ENCODE results near the gene ETNK2. TPM values are rescaled to one million over a fixed set of nuclear protein-coding genes. Genes with fewer than 3 reads are reported as not detected.

Gene ETNK2
- total and polyA plus RNA-seq, 4 donors, result 24.5 to 119 (median 78.8) TPM

DNA sequence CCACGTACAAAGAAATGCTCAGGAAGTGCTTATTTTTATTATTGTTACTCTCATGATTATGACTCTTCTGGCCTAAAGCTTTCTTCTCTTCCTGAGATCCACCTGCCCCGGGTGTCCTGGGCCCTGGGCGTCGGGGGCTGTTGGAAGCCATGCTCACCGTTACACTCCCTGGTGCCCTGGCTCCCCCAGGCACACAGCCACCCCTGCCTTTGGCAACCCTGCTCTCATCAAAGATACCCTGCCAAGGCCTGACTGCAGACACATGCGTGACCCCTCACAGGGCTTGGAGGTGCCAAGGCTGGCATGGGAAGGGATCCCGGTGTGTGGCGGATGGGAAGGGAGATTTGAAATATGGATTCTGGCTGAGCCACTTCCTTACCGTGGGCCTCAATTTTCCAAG is 47.7 kb upstream of the ETNK2 start:
- H3K27ac ChIP-seq (ENCODE audit: low read depth in 1 of 2, low read length in 2 of 2), result no peak overlapping the region
- TF ChIP-seq EGR1 (IDR thresholded peaks at IDR 0.05; ENCODE audit: low read depth in 2 of 2), result no peak
- no peak for DNase-seq (ENCODE audit: low spot score)

DNA sequence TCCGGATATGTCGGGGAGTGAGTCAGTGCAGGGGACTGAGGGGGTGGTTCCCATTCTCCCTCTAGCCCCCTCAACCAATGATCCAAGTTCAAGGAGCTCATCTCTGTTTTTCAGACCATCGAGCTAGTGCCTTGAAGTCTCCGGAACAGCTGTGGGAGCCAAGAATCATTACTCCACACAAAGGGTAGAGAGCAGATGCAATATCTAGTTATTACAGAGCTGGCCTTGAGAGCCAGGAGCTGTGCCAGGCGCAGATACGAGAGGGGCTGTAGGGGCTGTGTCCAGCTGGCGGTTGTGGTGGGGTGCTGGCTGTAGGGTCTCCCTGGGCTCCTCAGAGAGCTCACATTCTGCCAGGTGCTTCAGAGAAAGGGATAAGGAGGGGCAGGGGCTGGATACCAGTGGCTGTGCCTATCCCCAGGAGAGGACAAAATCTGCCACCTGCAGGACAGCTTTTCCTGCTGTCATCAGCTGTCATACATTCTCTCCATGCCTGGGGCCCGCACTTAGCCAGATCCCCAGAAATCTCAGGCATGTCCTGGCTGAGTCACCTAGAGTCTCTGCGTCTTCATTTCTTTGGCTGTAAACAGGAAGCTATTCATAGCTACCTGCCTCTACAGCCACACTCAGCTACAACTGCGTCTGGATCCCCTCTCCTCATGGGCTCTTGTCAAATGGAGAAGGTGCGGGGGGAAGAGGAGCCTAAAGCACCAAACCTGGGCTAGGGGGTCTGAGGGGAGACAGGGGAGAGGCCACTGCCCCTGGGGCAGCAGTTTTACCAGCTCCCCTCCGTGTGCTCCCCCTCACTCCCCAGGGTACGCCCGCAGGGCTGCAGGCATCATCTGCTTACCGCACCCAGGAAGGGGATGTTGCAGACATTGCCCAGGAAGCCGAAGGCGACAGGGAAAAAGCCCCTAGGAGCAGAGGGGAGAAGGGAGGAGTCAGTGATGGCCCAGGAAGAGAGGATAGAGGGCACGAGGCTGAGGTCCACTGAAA is 46.8 kb upstream of the ETNK2 start:
- H3K27me3 ChIP-seq (ENCODE audit: control insufficient read depth in 4 of 4, insufficient read depth in 4 of 4, low read length in 3 of 4), result no peaks in the 10 kb centered on the region
- H3K27ac ChIP-seq (ENCODE audit: low read depth in 1 of 2, low read length in 2 of 2), result no peak overlapping the region
- no peak overlapping the region for H3K9ac ChIP-seq (ENCODE audit: low read depth in 1 of 2, low read length in 2 of 2)
- no peak overlapping the region for H3K4me3 ChIP-seq (ENCODE audit: low read depth in 1 of 3, low read length in 3 of 3)
- WGBS, result 83% methylated on average over 18 of the region's 18 CpGs
- peaks cover 0 to 2% (median 0%) of the 10 kb centered on the region in 4 donors for H3K36me3 ChIP-seq (ENCODE audit: control insufficient read depth in 4 of 4, insufficient read depth in 3 of 4, low read depth in 1 of 4, low read length in 3 of 4)
- no peaks in the 10 kb centered on the region for H3K9me3 ChIP-seq (ENCODE audit: control insufficient read depth in 4 of 4, low read length in 3 of 4)
- DNase-seq (ENCODE audit: low spot score), result no peak
- H3K4me1 ChIP-seq (ENCODE audit: control insufficient read depth in 4 of 4, insufficient read depth in 4 of 4, low read length in 3 of 4), result peaks cover 0 to 2% (median 0%) of the 10 kb centered on the region in 4 donors
- TF ChIP-seq HNF4G (IDR thresholded peaks at IDR 0.05) (no peak), GABPA (IDR thresholded peaks at IDR 0.05 in 1 of 2, conservative IDR thresholded peaks at IDR 0.05 in 1 of 2) (no peak), HNF4A (conservative IDR thresholded peaks at IDR 0.05) (no peak), TAF1 (conservative IDR thresholded peaks at IDR 0.05) (no peak), SP1 (IDR thresholded peaks at IDR 0.05) (no peak), EGR1 (IDR thresholded peaks at IDR 0.05; ENCODE audit: low read depth in 2 of 2) (no peak)
- TF ChIP-seq, protein P1, sequence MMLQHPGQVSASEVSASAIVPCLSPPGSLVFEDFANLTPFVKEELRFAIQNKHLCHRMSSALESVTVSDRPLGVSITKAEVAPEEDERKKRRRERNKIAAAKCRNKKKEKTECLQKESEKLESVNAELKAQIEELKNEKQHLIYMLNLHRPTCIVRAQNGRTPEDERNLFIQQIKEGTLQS (IDR thresholded peaks at IDR 0.05), result no peak
- TF ChIP-seq, protein P2, sequence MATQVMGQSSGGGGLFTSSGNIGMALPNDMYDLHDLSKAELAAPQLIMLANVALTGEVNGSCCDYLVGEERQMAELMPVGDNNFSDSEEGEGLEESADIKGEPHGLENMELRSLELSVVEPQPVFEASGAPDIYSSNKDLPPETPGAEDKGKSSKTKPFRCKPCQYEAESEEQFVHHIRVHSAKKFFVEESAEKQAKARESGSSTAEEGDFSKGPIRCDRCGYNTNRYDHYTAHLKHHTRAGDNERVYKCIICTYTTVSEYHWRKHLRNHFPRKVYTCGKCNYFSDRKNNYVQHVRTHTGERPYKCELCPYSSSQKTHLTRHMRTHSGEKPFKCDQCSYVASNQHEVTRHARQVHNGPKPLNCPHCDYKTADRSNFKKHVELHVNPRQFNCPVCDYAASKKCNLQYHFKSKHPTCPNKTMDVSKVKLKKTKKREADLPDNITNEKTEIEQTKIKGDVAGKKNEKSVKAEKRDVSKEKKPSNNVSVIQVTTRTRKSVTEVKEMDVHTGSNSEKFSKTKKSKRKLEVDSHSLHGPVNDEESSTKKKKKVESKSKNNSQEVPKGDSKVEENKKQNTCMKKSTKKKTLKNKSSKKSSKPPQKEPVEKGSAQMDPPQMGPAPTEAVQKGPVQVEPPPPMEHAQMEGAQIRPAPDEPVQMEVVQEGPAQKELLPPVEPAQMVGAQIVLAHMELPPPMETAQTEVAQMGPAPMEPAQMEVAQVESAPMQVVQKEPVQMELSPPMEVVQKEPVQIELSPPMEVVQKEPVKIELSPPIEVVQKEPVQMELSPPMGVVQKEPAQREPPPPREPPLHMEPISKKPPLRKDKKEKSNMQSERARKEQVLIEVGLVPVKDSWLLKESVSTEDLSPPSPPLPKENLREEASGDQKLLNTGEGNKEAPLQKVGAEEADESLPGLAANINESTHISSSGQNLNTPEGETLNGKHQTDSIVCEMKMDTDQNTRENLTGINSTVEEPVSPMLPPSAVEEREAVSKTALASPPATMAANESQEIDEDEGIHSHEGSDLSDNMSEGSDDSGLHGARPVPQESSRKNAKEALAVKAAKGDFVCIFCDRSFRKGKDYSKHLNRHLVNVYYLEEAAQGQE (IDR thresholded peaks at IDR 0.05), result no peak
- TF ChIP-seq, protein P3, sequence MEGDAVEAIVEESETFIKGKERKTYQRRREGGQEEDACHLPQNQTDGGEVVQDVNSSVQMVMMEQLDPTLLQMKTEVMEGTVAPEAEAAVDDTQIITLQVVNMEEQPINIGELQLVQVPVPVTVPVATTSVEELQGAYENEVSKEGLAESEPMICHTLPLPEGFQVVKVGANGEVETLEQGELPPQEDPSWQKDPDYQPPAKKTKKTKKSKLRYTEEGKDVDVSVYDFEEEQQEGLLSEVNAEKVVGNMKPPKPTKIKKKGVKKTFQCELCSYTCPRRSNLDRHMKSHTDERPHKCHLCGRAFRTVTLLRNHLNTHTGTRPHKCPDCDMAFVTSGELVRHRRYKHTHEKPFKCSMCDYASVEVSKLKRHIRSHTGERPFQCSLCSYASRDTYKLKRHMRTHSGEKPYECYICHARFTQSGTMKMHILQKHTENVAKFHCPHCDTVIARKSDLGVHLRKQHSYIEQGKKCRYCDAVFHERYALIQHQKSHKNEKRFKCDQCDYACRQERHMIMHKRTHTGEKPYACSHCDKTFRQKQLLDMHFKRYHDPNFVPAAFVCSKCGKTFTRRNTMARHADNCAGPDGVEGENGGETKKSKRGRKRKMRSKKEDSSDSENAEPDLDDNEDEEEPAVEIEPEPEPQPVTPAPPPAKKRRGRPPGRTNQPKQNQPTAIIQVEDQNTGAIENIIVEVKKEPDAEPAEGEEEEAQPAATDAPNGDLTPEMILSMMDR (IDR thresholded peaks at IDR 0.05; ENCODE audit: low read depth, low read length, missing input control), result no peak

More for the DNA sequence above, 47.7 kb upstream of the ETNK2 start:
- Histone ChIP-seq H3K27me3 (ENCODE audit: control insufficient read depth in 4 of 4, insufficient read depth in 4 of 4, low read length in 3 of 4) (no peaks in the 10 kb centered on the region), H3K36me3 (ENCODE audit: control insufficient read depth in 4 of 4, insufficient read depth in 3 of 4, low read depth in 1 of 4, low read length in 3 of 4) (peaks cover 0 to 2% (median 0%) of the 10 kb centered on the region in 4 donors), H3K9ac (ENCODE audit: low read depth in 1 of 2, low read length in 2 of 2) (no peak overlapping the region), H3K4me3 (ENCODE audit: low read depth in 1 of 3, low read length in 3 of 3) (no peak overlapping the region), H3K4me1 (ENCODE audit: control insufficient read depth in 4 of 4, insufficient read depth in 4 of 4, low read length in 3 of 4) (peaks cover 0 to 2% (median 0%) of the 10 kb centered on the region in 4 donors), H3K9me3 (ENCODE audit: control insufficient read depth in 4 of 4, low read length in 3 of 4) (no peaks in the 10 kb centered on the region)
- 82% methylated on average over 9 of the region's 9 CpGs for WGBS

DNA sequence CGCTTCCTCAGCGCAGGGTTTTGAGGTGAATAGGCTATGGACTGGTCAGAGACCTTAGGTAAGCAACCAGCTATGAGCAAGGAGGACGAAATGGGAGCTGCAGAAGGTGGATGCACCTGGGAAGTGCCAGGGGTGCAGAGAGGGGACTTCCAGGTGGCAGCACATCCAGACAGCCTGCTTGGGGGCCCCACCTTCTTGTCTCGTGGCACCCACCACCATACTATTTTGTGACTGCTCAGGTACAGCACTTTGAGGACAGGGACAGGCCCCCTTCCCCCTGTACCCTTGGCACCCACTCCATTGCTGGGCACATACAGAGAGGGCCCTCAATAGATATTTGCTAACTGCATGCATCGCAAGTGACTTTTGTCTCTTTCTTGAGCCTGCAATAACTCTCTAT is 45.2 kb upstream of the ETNK2 start:
- WGBS, result 82% methylated on average over 5 of the region's 5 CpGs
- Histone ChIP-seq H3K27me3 (ENCODE audit: control insufficient read depth in 4 of 4, insufficient read depth in 4 of 4, low read length in 3 of 4) (no peaks in the 10 kb centered on the region), H3K4me1 (ENCODE audit: control insufficient read depth in 4 of 4, insufficient read depth in 4 of 4, low read length in 3 of 4) (peaks cover 0 to 2% (median 0%) of the 10 kb centered on the region in 4 donors), H3K4me3 (ENCODE audit: low read depth in 1 of 3, low read length in 3 of 3) (no peak overlapping the region), H3K27ac (ENCODE audit: low read depth in 1 of 2, low read length in 2 of 2) (no peak overlapping the region), H3K9ac (ENCODE audit: low read depth in 1 of 2, low read length in 2 of 2) (no peak overlapping the region), H3K36me3 (ENCODE audit: control insufficient read depth in 4 of 4, insufficient read depth in 3 of 4, low read depth in 1 of 4, low read length in 3 of 4) (peaks cover 0 to 2% (median 0%) of the 10 kb centered on the region in 4 donors), H3K9me3 (ENCODE audit: control insufficient read depth in 4 of 4, low read length in 3 of 4) (no peaks in the 10 kb centered on the region)
- DNase-seq (ENCODE audit: low spot score), result no peak
- TF ChIP-seq SP1 (IDR thresholded peaks at IDR 0.05), result no peak
- no peak for TF ChIP-seq RXRA (IDR thresholded peaks at IDR 0.05)
- TF ChIP-seq NR2F2 (IDR thresholded peaks at IDR 0.05), result no peak
- TF ChIP-seq, protein P2 (IDR thresholded peaks at IDR 0.05), result no peak
- no peak for TF ChIP-seq EGR1 (IDR thresholded peaks at IDR 0.05; ENCODE audit: low read depth in 2 of 2)
- no peak for TF ChIP-seq HNF4A (conservative IDR thresholded peaks at IDR 0.05)
- TF ChIP-seq YY1 (IDR thresholded peaks at IDR 0.05), result no peak
- no peak for TF ChIP-seq GABPA (IDR thresholded peaks at IDR 0.05 in 1 of 2, conservative IDR thresholded peaks at IDR 0.05 in 1 of 2)
- no peak for TF ChIP-seq JUND (IDR thresholded peaks at IDR 0.05)
- TF ChIP-seq FOXA2 (IDR thresholded peaks at IDR 0.05), result no peak
- no peak for TF ChIP-seq RAD21 (IDR thresholded peaks at IDR 0.05)
- TF ChIP-seq, protein P1 (IDR thresholded peaks at IDR 0.05), result no peak
